ENCODE results near the gene KMT5C. TPM values are rescaled to one million over a fixed set of nuclear protein-coding genes. Genes with fewer than 3 reads are reported as not detected.

Gene KMT5C
- total RNA-seq: 15.0 TPM

GRCh38 chr19:55339105-55339888 is at the start of gene KMT5C:
Gene KMT5C (plus strand): TSS chr19:55339876. CDS start chr19:55341937, 2,061 bp downstream.

GRCh38 chr19:55325172-55325571 is 14.5 kb upstream of the KMT5C start, which contains the start of gene TMEM150B:
Gene TMEM150B (minus strand): TSS chr19:55325341. CDS start chr19:55321036, 4,305 bp downstream.

GRCh38 chr19:55354698-55355212 is 15.1 kb downstream of the KMT5C start, which contains the start of gene COX6B2:
Gene COX6B2 (minus strand): TSS chr19:55354719. CDS start chr19:55354521, 198 bp downstream.

GRCh38 chr19:55362990-55363716 is 23.5 kb downstream of the KMT5C start, which contains the start of gene GARIN5B:
Gene GARIN5B (minus strand): TSS chr19:55363260. CDS start chr19:55363066, 194 bp downstream.

GRCh38 chr19:55370305-55370988 is 30.8 kb downstream of the KMT5C start, which contains the start of gene IL11:
Gene IL11 (minus strand): TSS chr19:55370463. CDS start chr19:55370310, 153 bp downstream.

GRCh38 chr19:55376241-55376933 is 36.7 kb downstream of the KMT5C start, which contains the start of gene TMEM190:
Gene TMEM190 (plus strand): TSS chr19:55376826. CDS start chr19:55376854, 28 bp downstream.

GRCh38 chr19:55384131-55384919 is 44.6 kb downstream of the KMT5C start, which contains the start of gene TMEM238:
Gene TMEM238 (minus strand): TSS chr19:55384292. CDS start chr19:55384259, 33 bp downstream.

GRCh38 chr19:55385724-55386492 is 46.2 kb downstream of the KMT5C start, which contains the start of gene RPL28:
Gene RPL28 (plus strand): TSS chr19:55385932. CDS start chr19:55386358, 426 bp downstream.

Other genes starting within 250 kb of the KMT5C start
- gene PPP1R12C, start 222.2 kb upstream of the KMT5C start, total RNA-seq: 32.6 TPM
- 0.94 TPM for gene TNNT1, start 190.7 kb upstream of the KMT5C start, total RNA-seq
- 0.94 TPM for gene TNNI3, start 182.1 kb upstream of the KMT5C start, total RNA-seq
- gene DNAAF3, start 173.3 kb upstream of the KMT5C start, total RNA-seq: 0.94 TPM
- 47.9 TPM for gene SYT5, start 159.6 kb upstream of the KMT5C start, total RNA-seq
- gene PTPRH, start 130.4 kb upstream of the KMT5C start, total RNA-seq: not detected
- 4.4 TPM for gene TMEM86B, start 111.1 kb upstream of the KMT5C start, total RNA-seq
- 25.0 TPM for gene PPP6R1, start 80.9 kb upstream of the KMT5C start, total RNA-seq
- gene HSPBP1, start 59.8 kb upstream of the KMT5C start, total RNA-seq: 20.3 TPM
- gene BRSK1, start 55.9 kb upstream of the KMT5C start, total RNA-seq: 82.9 TPM
- not detected for gene TMEM150B, start 14.5 kb upstream of the KMT5C start, total RNA-seq
- not detected for gene COX6B2, start 14.8 kb downstream of the KMT5C start, total RNA-seq
- gene GARIN5B, start 23.4 kb downstream of the KMT5C start, total RNA-seq: not detected
- not detected for gene IL11, start 30.6 kb downstream of the KMT5C start, total RNA-seq
- gene TMEM190, start 37.0 kb downstream of the KMT5C start, total RNA-seq: not detected
- gene TMEM238, start 44.4 kb downstream of the KMT5C start, total RNA-seq: not detected
- gene RPL28, start 46.1 kb downstream of the KMT5C start, total RNA-seq: 157 TPM
- gene UBE2S, start 67.9 kb downstream of the KMT5C start, total RNA-seq: 22.8 TPM
- 8.5 TPM for gene SHISA7, start 103.4 kb downstream of the KMT5C start, total RNA-seq
- gene ISOC2, start 121.8 kb downstream of the KMT5C start, total RNA-seq: 13.1 TPM
- gene C19orf85, start 124.9 kb downstream of the KMT5C start, total RNA-seq: not detected
- 1.6 TPM for gene ZNF628, start 136.7 kb downstream of the KMT5C start, total RNA-seq
- gene NAT14, start 145.3 kb downstream of the KMT5C start, total RNA-seq: 12.5 TPM
- gene SSC5D, start 148.6 kb downstream of the KMT5C start, total RNA-seq: 0.63 TPM
- not detected for gene SBK2, start 197.3 kb downstream of the KMT5C start, total RNA-seq
- gene SBK3, start 205.7 kb downstream of the KMT5C start, total RNA-seq: not detected
- gene ZNF579, start 241.0 kb downstream of the KMT5C start, total RNA-seq: 2.8 TPM